ENCODE data around the gene DENND6A. TPM values are rescaled to one million over a fixed set of nuclear protein-coding genes. Genes with fewer than 3 reads are reported as not detected.

The DENND6A gene
- total and polyA plus RNA-seq, 2 of the 8 experiments (the other 6 are each of a cell fraction or from before 2014, with no cell fraction given), result 7.8 to 14.8 TPM

GRCh38 chr3:57682284-57682683 lies 10.6 kb downstream of the DENND6A start:
- WGBS, 2 experiments (ENCODE audit: extremely low coverage in 1 of 2, insufficient coverage in 1 of 2, insufficient read length in 1 of 2, insufficient replicate concordance in 2 of 2, low coverage in 1 of 2, low lambda C conversion rate in 2 of 2, missing lambda C conversion rate in 1 of 2), result 0% methylated on average over 1 of the region's 1 CpG; no CpG with 5 or more reads in 1 of the 2 experiments
- Histone ChIP-seq H3K4me3 (ENCODE audit: extremely low read depth in 1 of 4, insufficient read depth in 2 of 4, low read depth in 3 of 4, low read length in 4 of 4) (no peak overlapping the region), H3K23ac (ENCODE audit: insufficient read length) (no peak overlapping the region), H3K4me1 (replicated peaks in 1 of 4; ENCODE audit: control insufficient read depth in 3 of 4, insufficient read depth in 4 of 4, low read length in 3 of 4) (no peaks in the 10 kb centered on the region), H4K5ac (ENCODE audit: insufficient read length, low read depth, low read length) (no peak overlapping the region), H2BK20ac (ENCODE audit: low read length) (no peak overlapping the region), H3K27ac (ENCODE audit: low read depth, low read length) (no peak overlapping the region), H3K27me3 (replicated peaks in 1 of 4; ENCODE audit: control insufficient read depth in 3 of 4, extremely low read depth in 1 of 4, insufficient read depth in 3 of 4, low read length in 3 of 4) (no peaks in the 10 kb centered on the region), H2BK5ac (ENCODE audit: low read depth, low read length) (no peak overlapping the region), H3K14ac (ENCODE audit: insufficient read length) (no peak overlapping the region), H3K18ac (ENCODE audit: extremely low read depth, low read length) (no peak overlapping the region), H3K9ac (replicated peaks in 1 of 4; ENCODE audit: extremely low read depth in 1 of 4, low read depth in 3 of 4, low read length in 3 of 4) (no peak overlapping the region), H3K4ac (replicated peaks; ENCODE audit: insufficient read length, low read depth, low read length) (no peak overlapping the region), H2BK15ac (ENCODE audit: low read length) (no peak overlapping the region), H4K8ac (ENCODE audit: extremely low read depth, insufficient read depth, low read length) (no peak overlapping the region), H2BK12ac (ENCODE audit: low read depth, low read length) (no peak overlapping the region), H4K91ac (replicated peaks; ENCODE audit: insufficient read length, low read length) (no peak overlapping the region), H3K23me2 (ENCODE audit: low read depth, low read length) (no peaks in the 10 kb centered on the region), H3K79me1 (ENCODE audit: low read depth, low read length) (no peaks in the 10 kb centered on the region), H3K79me2 (ENCODE audit: control insufficient read depth in 1 of 2, insufficient read depth in 2 of 2, low read length in 2 of 2) (peaks cover 0 to 41% of the 10 kb centered on the region in 2 experiments; a peak in 2 of 4 replicates), H2BK120ac (replicated peaks; ENCODE audit: low read depth, low read length) (no peak overlapping the region), H4K20me1 (replicated peaks in 1 of 2; ENCODE audit: control insufficient read depth in 1 of 2, insufficient read depth in 2 of 2, low read length in 2 of 2) (peaks cover 0 to 3% of the 10 kb centered on the region in 2 experiments), H2AFZ (ENCODE audit: low read length) (no peak overlapping the region), H2AK5ac (ENCODE audit: low read depth, low read length) (no peak overlapping the region), H3K9me3 (ENCODE audit: insufficient read depth in 2 of 2, low read depth in 1 of 2, low read length in 1 of 2) (no peaks in the 10 kb centered on the region), H3K36me3 (ENCODE audit: control insufficient read depth in 2 of 4, insufficient read depth in 4 of 4, low read length in 3 of 4) (peaks cover 0 to 3% (median 0%) of the 10 kb centered on the region in 4 experiments; a peak in 1 of 8 replicates), H3K4me2 (ENCODE audit: insufficient read depth in 1 of 2, low read depth in 2 of 2, low read length in 2 of 2) (no peak overlapping the region), H3K56ac (replicated peaks; ENCODE audit: insufficient read length, low read depth, low read length) (no peak overlapping the region)
- DNase-seq (ENCODE audit: low read depth in 1 of 2, low spot score in 2 of 2), result no peak
- ChIA-PET CTCF (ENCODE audit: partially characterized antibody) (no interaction called here), POLR2A (ENCODE audit: partially characterized antibody) (no interaction called here)
- no peak for FAIRE-seq
- TF ChIP-seq RXRA (IDR thresholded peaks at IDR 0.05; ENCODE audit: insufficient read depth, low read depth, low read length) (no peak), TBP (IDR thresholded peaks at IDR 0.05; ENCODE audit: low read depth, low read length) (no peak), SRF (IDR thresholded peaks at IDR 0.05; ENCODE audit: low read depth, low read length) (no peak), CEBPB (IDR thresholded peaks at IDR 0.05; ENCODE audit: low read depth, low read length) (no peak), JUN (IDR thresholded peaks at IDR 0.05; ENCODE audit: low read depth, low read length) (no peak), PHF8 (conservative IDR thresholded peaks at IDR 0.05; ENCODE audit: low read depth, low read length) (no peak), NANOG (IDR thresholded peaks at IDR 0.05; ENCODE audit: insufficient read depth, low read depth, low read length, poor library complexity, severe bottlenecking) (no peak), TCF12 (IDR thresholded peaks at IDR 0.05; ENCODE audit: low read depth, low read length) (no peak), RBBP5 (IDR thresholded peaks at IDR 0.05; ENCODE audit: borderline replicate concordance, low read depth, low read length) (no peak), SP1 (IDR thresholded peaks at IDR 0.05; ENCODE audit: low read depth, low read length) (no peak), ZNF274 (IDR thresholded peaks at IDR 0.05; ENCODE audit: borderline replicate concordance, extremely low read depth, low read length) (no peak), CHD2 (IDR thresholded peaks at IDR 0.05; ENCODE audit: low read length) (no peak), EGR1 (IDR thresholded peaks at IDR 0.05; ENCODE audit: borderline replicate concordance, low read depth, low read length) (no peak), FOSL1 (IDR thresholded peaks at IDR 0.05; ENCODE audit: insufficient read depth, low read depth, low read length) (no peak), BRCA1 (IDR thresholded peaks at IDR 0.05; ENCODE audit: low read depth, low read length) (no peak), SIN3A (conservative IDR thresholded peaks at IDR 0.05 in 1 of 2, IDR thresholded peaks at IDR 0.05 in 1 of 2; ENCODE audit: low read depth in 1 of 2, low read length in 2 of 2) (no peak)
